WTC11 (cell line): ENCODE measurements around the gene PSMC4. TPM values are rescaled to one million over a fixed set of nuclear protein-coding genes. Genes with fewer than 3 reads are reported as not detected.

ENCODE experiments used
- ATAC-seq: fragments of 200-7000 bp; cut with Tn5 transposase; 2 replicates; pipeline ENCODE4 v1.10.0; 2021; ENCODE audit warnings: mild to moderate bottlenecking, moderate library complexity
- CTCF ChIA-PET: fragments of 300-600 bp; sonication (Branson Sonifier 250); formaldehyde crosslinking; loops from one replicate; lab custom pipeline; 2021; ENCODE audit warnings: antibody characterized with exemption; lab: Charles Lee
- POLR2A ChIA-PET: fragments of 350-600 bp; sonication (Branson Sonifier 250); formaldehyde crosslinking; loops from one replicate; lab custom pipeline; 2021; ENCODE audit warnings: antibody characterized with exemption; lab: Charles Lee
- DNase-seq: peaks from one replicate; pipeline ENCODE4 v3.0.0; 2021; ENCODE audit warnings: low spot score
- H3K27ac Mint-ChIP-seq: 2 replicates; pipeline ENCODE4 v1.8.0; 2021; ENCODE audit warnings: mixed read lengths
- H3K27me3 Mint-ChIP-seq: 2 replicates; pipeline ENCODE4 v1.8.0; 2021; ENCODE audit warnings: low read depth, mild to moderate bottlenecking, moderate library complexity, mixed read lengths
- H3K36me3 Mint-ChIP-seq: 2 replicates; pipeline ENCODE4 v1.8.0; 2021; ENCODE audit warnings: mixed read lengths
- H3K4me1 Mint-ChIP-seq: 2 replicates; pipeline ENCODE4 v1.8.0; 2022; ENCODE audit warnings: mixed read lengths
- H3K4me3 Mint-ChIP-seq: 2 replicates; pipeline ENCODE4 v1.8.0; 2021; ENCODE audit warnings: mild to moderate bottlenecking, moderate library complexity, mixed read lengths
- H3K9me3 Mint-ChIP-seq: 2 replicates; pipeline ENCODE4 v1.8.0; 2021; ENCODE audit warnings: mixed read lengths
- CREM ChIP-seq: sonication (generic); formaldehyde crosslinking; IDR thresholded peaks from 2 replicates; pipeline ENCODE4 v1.8.1; 2022; ENCODE audit warnings: mild to moderate bottlenecking, missing genetic modification reagents, moderate library complexity
- FOXK1 ChIP-seq: sonication (generic); formaldehyde crosslinking; IDR thresholded peaks from 2 replicates; pipeline ENCODE4 v1.8.0; 2022; ENCODE audit warnings: mild to moderate bottlenecking, moderate library complexity, missing genetic modification reagents
- FOXP1 ChIP-seq: sonication (generic); formaldehyde crosslinking; IDR thresholded peaks from 2 replicates; pipeline ENCODE4 v1.8.0; 2022; ENCODE audit warnings: missing genetic modification reagents, mild to moderate bottlenecking, moderate library complexity, borderline replicate concordance
- GABPB1 ChIP-seq: sonication (generic); formaldehyde crosslinking; IDR thresholded peaks from 2 replicates; pipeline ENCODE4 v1.8.1; 2023; ENCODE audit warnings: mild to moderate bottlenecking, missing genetic modification reagents
- HMGA2 ChIP-seq: fragments of 250-450 bp; sonication (Bioruptor Pico); IDR thresholded peaks from 2 replicates; pipeline ENCODE4 v1.4.0; 2021; ENCODE audit warnings: mild to moderate bottlenecking, moderate library complexity
- KAT7 ChIP-seq: sonication (generic); formaldehyde crosslinking; IDR thresholded peaks from 2 replicates; pipeline ENCODE4 v1.8.1; 2023; ENCODE audit warnings: missing genetic modification reagents, mild to moderate bottlenecking, borderline replicate concordance
- NFE2L1 ChIP-seq: sonication (generic); formaldehyde crosslinking; IDR thresholded peaks from 2 replicates; pipeline ENCODE4 v1.8.1; 2023; ENCODE audit warnings: missing genetic modification reagents
- NR1H2 ChIP-seq: sonication (generic); formaldehyde crosslinking; IDR thresholded peaks from 2 replicates; pipeline ENCODE4 v1.9.0; 2021; ENCODE audit warnings: mild to moderate bottlenecking, moderate library complexity, missing genetic modification reagents
- NR3C1 ChIP-seq: sonication (generic); formaldehyde crosslinking; conservative IDR thresholded peaks from 2 replicates; pipeline ENCODE4 v1.8.1; 2023; ENCODE audit warnings: low read depth, mild to moderate bottlenecking, missing genetic modification reagents
- RELA ChIP-seq: sonication (generic); formaldehyde crosslinking; IDR thresholded peaks from 2 replicates; pipeline ENCODE4 v1.8.1; 2022; ENCODE audit warnings: missing genetic modification reagents, mild to moderate bottlenecking, borderline replicate concordance
- SMAD4 ChIP-seq: sonication (generic); formaldehyde crosslinking; IDR thresholded peaks from 2 replicates; pipeline ENCODE4 v1.8.0; 2022; ENCODE audit warnings: mild to moderate bottlenecking, missing genetic modification reagents
- TCF7 ChIP-seq: sonication (generic); formaldehyde crosslinking; IDR thresholded peaks from 2 replicates; pipeline ENCODE4 v1.8.0; 2022; ENCODE audit warnings: mild to moderate bottlenecking, low read depth, missing genetic modification reagents, moderate library complexity
- ZNF263 ChIP-seq: sonication (generic); formaldehyde crosslinking; IDR thresholded peaks from 2 replicates; pipeline ENCODE4 v1.8.1; 2022; ENCODE audit warnings: low read depth, mild to moderate bottlenecking, moderate library complexity, missing genetic modification reagents
- total RNA-seq: library from RNA; stranded (reverse); gene quantifications from 3 replicates; pipeline ENCODE4 v1.2.3, GENCODE V29; 2021
- TF ChIP-seq, protein P1 (sequence below): sonication (generic); formaldehyde crosslinking; IDR thresholded peaks from 2 replicates; pipeline ENCODE4 v1.8.1; 2023; ENCODE audit warnings: mild to moderate bottlenecking, missing genetic modification reagents
- TF ChIP-seq, protein P2 (sequence below): sonication (generic); formaldehyde crosslinking; IDR thresholded peaks from 2 replicates; pipeline ENCODE4 v1.8.1; 2023; ENCODE audit warnings: mild to moderate bottlenecking, missing genetic modification reagents, borderline replicate concordance
- TF ChIP-seq, protein P3 (sequence below): sonication (generic); formaldehyde crosslinking; IDR thresholded peaks from 2 replicates; pipeline ENCODE4 v1.8.1; 2022; ENCODE audit warnings: missing genetic modification reagents, borderline replicate concordance
- TF ChIP-seq, protein P4 (sequence below): sonication (generic); formaldehyde crosslinking; IDR thresholded peaks from 2 replicates; pipeline ENCODE4 v1.8.1; 2022; ENCODE audit warnings: mild to moderate bottlenecking, missing genetic modification reagents, moderate library complexity, borderline replicate concordance
- TF ChIP-seq, protein P5 (sequence below): fragments of 250-450 bp; sonication (Bioruptor Pico); conservative IDR thresholded peaks from 2 replicates; pipeline ENCODE4 v1.9.0; 2021; ENCODE audit warnings: mild to moderate bottlenecking
- TF ChIP-seq, protein P6 (sequence below): sonication (generic); formaldehyde crosslinking; IDR thresholded peaks from 2 replicates; pipeline ENCODE4 v1.8.0; 2022; ENCODE audit warnings: mild to moderate bottlenecking, missing genetic modification reagents
- TF ChIP-seq, protein P7 (sequence below): fragments of 250-450 bp; sonication (Bioruptor Pico); IDR thresholded peaks from 2 replicates; pipeline ENCODE4 v1.8.0; 2021; ENCODE audit warnings: mild to moderate bottlenecking
- TF ChIP-seq, protein P8 (sequence below): fragments of 250-450 bp; sonication (Bioruptor Pico); IDR thresholded peaks from 2 replicates; pipeline ENCODE4 v2.1.2; 2022; ENCODE audit warnings: mild to moderate bottlenecking, moderate library complexity

PSMC4 gene
- total RNA-seq, 1 experiment from 2014 or later = 105 TPM

DNA sequence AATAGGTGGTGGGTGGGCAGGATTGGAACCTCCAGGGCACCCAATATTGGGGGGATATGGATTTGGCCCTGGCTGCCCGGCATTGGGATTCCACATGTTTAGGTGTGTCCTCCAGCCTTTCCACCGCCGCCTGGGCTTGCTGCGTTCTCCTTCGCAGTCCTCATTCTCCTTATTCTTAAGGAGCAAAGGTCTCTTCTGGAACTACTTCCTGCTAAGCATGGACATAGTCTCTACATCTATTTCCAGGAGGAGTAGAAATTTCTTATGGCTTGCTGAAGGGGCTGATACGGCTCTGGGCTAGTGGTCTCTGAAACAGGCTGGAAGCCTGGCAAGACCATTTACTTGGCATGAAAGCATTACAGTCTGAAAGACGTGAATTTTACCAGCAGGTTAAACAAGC, 27.4 kb upstream of the PSMC4 start (continued):
- TF ChIP-seq, protein P1, sequence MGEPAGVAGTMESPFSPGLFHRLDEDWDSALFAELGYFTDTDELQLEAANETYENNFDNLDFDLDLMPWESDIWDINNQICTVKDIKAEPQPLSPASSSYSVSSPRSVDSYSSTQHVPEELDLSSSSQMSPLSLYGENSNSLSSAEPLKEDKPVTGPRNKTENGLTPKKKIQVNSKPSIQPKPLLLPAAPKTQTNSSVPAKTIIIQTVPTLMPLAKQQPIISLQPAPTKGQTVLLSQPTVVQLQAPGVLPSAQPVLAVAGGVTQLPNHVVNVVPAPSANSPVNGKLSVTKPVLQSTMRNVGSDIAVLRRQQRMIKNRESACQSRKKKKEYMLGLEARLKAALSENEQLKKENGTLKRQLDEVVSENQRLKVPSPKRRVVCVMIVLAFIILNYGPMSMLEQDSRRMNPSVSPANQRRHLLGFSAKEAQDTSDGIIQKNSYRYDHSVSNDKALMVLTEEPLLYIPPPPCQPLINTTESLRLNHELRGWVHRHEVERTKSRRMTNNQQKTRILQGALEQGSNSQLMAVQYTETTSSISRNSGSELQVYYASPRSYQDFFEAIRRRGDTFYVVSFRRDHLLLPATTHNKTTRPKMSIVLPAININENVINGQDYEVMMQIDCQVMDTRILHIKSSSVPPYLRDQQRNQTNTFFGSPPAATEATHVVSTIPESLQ (CRISPR knock-in tag) = no peak
- TF ChIP-seq CREM = no peak
- no peak for TF ChIP-seq KAT7
- TF ChIP-seq NR1H2 (CRISPR knock-in tag) = no peak

DNA sequence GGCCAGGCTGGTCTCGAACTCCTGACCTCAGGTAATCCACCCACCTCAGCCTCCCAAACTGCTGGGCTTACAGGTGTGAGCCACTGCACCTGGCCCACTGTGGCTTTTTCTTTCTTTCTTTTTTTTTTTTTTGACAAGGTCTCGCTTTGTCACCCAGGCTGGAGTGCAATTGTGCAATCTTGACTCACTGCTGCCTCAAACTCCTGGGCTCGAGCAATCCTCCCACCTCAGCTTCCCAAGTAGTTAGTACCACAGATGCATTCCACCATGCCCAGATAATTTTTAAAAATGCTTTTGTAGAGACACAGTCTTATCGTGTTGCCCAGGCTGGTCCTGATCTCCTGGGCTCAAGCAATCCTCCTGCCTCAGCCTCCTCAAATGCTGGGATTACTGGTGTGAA, 24.4 kb upstream of the PSMC4 start:
- TF ChIP-seq, protein P2, sequence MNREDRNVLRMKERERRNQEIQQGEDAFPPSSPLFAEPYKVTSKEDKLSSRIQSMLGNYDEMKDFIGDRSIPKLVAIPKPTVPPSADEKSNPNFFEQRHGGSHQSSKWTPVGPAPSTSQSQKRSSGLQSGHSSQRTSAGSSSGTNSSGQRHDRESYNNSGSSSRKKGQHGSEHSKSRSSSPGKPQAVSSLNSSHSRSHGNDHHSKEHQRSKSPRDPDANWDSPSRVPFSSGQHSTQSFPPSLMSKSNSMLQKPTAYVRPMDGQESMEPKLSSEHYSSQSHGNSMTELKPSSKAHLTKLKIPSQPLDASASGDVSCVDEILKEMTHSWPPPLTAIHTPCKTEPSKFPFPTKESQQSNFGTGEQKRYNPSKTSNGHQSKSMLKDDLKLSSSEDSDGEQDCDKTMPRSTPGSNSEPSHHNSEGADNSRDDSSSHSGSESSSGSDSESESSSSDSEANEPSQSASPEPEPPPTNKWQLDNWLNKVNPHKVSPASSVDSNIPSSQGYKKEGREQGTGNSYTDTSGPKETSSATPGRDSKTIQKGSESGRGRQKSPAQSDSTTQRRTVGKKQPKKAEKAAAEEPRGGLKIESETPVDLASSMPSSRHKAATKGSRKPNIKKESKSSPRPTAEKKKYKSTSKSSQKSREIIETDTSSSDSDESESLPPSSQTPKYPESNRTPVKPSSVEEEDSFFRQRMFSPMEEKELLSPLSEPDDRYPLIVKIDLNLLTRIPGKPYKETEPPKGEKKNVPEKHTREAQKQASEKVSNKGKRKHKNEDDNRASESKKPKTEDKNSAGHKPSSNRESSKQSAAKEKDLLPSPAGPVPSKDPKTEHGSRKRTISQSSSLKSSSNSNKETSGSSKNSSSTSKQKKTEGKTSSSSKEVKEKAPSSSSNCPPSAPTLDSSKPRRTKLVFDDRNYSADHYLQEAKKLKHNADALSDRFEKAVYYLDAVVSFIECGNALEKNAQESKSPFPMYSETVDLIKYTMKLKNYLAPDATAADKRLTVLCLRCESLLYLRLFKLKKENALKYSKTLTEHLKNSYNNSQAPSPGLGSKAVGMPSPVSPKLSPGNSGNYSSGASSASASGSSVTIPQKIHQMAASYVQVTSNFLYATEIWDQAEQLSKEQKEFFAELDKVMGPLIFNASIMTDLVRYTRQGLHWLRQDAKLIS = no peak
- TF ChIP-seq, protein P3, sequence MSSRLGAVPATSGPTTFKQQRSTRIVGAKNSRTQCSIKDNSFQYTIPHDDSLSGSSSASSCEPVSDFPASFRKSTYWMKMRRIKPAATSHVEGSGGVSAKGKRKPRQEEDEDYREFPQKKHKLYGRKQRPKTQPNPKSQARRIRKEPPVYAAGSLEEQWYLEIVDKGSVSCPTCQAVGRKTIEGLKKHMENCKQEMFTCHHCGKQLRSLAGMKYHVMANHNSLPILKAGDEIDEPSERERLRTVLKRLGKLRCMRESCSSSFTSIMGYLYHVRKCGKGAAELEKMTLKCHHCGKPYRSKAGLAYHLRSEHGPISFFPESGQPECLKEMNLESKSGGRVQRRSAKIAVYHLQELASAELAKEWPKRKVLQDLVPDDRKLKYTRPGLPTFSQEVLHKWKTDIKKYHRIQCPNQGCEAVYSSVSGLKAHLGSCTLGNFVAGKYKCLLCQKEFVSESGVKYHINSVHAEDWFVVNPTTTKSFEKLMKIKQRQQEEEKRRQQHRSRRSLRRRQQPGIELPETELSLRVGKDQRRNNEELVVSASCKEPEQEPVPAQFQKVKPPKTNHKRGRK (CRISPR knock-in tag) = no peak
- TF ChIP-seq SMAD4 (CRISPR knock-in tag) (no peak), RELA (CRISPR knock-in tag) (no peak), FOXK1 (CRISPR knock-in tag) (no peak), HMGA2 (CRISPR knock-in tag) (no peak), ZNF263 (CRISPR knock-in tag) (no peak), NFE2L1 (CRISPR knock-in tag) (no peak), FOXP1 (CRISPR knock-in tag) (no peak), NR3C1 (CRISPR knock-in tag) (no peak), GABPB1 (CRISPR knock-in tag) (no peak), TCF7 (CRISPR knock-in tag) (no peak)
- TF ChIP-seq, protein P4, sequence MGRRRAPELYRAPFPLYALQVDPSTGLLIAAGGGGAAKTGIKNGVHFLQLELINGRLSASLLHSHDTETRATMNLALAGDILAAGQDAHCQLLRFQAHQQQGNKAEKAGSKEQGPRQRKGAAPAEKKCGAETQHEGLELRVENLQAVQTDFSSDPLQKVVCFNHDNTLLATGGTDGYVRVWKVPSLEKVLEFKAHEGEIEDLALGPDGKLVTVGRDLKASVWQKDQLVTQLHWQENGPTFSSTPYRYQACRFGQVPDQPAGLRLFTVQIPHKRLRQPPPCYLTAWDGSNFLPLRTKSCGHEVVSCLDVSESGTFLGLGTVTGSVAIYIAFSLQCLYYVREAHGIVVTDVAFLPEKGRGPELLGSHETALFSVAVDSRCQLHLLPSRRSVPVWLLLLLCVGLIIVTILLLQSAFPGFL (CRISPR knock-in tag) = no peak
- TF ChIP-seq, protein P5, sequence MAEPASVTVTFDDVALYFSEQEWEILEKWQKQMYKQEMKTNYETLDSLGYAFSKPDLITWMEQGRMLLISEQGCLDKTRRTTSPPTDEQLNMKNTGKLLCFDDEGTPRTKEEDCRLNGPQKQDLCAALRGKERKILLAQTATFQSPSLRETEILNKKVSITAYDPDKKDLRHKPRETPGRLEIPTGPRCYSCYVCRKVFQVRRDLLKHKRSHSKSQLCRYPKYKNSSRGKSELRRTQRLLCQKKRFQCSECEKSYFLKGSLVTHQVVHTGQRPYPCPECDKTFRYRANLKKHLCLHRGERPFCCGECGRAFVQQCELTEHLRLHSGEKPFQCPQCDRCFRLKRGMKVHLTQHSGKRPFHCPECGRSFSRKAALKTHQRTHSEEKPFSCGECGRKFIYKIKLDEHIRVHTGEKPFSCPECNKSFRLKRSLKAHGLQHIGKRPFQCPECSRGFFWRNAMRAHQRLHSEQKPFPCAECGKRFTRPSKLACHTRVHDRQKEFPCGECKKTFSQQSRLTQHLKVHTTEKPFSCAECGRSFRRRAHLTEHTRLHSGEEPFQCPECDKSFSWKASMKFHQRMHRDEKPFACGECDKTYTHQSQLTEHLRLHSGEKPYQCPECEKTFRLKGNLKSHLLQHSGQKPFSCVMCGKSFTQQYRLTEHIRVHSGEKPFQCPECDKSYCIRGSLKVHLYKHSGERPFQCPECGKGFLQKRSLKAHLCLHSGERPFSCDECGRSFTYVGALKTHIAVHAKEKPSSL (CRISPR knock-in tag) = no peak
- TF ChIP-seq, protein P6, sequence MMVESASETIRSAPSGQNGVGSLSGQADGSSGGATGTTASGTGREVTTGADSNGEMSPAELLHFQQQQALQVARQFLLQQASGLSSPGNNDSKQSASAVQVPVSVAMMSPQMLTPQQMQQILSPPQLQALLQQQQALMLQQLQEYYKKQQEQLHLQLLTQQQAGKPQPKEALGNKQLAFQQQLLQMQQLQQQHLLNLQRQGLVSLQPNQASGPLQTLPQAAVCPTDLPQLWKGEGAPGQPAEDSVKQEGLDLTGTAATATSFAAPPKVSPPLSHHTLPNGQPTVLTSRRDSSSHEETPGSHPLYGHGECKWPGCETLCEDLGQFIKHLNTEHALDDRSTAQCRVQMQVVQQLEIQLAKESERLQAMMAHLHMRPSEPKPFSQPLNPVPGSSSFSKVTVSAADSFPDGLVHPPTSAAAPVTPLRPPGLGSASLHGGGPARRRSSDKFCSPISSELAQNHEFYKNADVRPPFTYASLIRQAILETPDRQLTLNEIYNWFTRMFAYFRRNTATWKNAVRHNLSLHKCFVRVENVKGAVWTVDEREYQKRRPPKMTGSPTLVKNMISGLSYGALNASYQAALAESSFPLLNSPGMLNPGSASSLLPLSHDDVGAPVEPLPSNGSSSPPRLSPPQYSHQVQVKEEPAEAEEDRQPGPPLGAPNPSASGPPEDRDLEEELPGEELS = no peak
- TF ChIP-seq, protein P7, sequence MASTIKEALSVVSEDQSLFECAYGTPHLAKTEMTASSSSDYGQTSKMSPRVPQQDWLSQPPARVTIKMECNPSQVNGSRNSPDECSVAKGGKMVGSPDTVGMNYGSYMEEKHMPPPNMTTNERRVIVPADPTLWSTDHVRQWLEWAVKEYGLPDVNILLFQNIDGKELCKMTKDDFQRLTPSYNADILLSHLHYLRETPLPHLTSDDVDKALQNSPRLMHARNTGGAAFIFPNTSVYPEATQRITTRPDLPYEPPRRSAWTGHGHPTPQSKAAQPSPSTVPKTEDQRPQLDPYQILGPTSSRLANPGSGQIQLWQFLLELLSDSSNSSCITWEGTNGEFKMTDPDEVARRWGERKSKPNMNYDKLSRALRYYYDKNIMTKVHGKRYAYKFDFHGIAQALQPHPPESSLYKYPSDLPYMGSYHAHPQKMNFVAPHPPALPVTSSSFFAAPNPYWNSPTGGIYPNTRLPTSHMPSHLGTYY = no peak
- TF ChIP-seq, protein P8, sequence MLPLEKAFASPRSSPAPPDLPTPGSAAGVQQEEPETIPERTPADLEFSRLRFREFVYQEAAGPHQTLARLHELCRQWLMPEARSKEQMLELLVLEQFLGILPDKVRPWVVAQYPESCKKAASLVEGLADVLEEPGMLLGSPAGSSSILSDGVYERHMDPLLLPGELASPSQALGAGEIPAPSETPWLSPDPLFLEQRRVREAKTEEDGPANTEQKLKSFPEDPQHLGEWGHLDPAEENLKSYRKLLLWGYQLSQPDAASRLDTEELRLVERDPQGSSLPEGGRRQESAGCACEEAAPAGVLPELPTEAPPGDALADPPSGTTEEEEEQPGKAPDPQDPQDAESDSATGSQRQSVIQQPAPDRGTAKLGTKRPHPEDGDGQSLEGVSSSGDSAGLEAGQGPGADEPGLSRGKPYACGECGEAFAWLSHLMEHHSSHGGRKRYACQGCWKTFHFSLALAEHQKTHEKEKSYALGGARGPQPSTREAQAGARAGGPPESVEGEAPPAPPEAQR (CRISPR knock-in tag) = no peak
- CTCF ChIA-PET = no interaction called here
- no peak overlapping the region for H3K27ac Mint-ChIP-seq

More for the DNA sequence above, 24.4 kb upstream of the PSMC4 start:
- Mint-ChIP-seq H3K4me3 (no peak overlapping the region), H3K36me3 (no peaks in the 10 kb centered on the region), H3K9me3 (0 out of 2 replicates have a peak, but pooled peaks cover 4% of the 10 kb centered on the region), H3K4me1 (0 out of 2 replicates have a peak, but pooled peaks cover 10% of the 10 kb centered on the region), H3K27me3 (no peaks in the 10 kb centered on the region)
- POLR2A ChIA-PET = no interaction called here
- DNase-seq = no peak
- no peak for ATAC-seq
